ENCODE data around the gene TBX15.

The TBX15 gene

GRCh38 chr1:119027759-119028158 lies 39.6 kb upstream of the TBX15 start:
- H3K9me3 ChIP-seq (replicated peaks; ENCODE audit: insufficient read depth, low read length): no peaks in the 10 kb centered on the region
- no peak overlapping the region for H3K4me3 ChIP-seq (ENCODE audit: low read length)
- H4K20me1 ChIP-seq (ENCODE audit: insufficient read depth, low read length): no peaks in the 10 kb centered on the region
- no peaks in the 10 kb centered on the region for H3K36me3 ChIP-seq (replicated peaks; ENCODE audit: insufficient read depth, low read length)
- H3K27me3 ChIP-seq (replicated peaks; ENCODE audit: insufficient read depth, low read length): no peaks in the 10 kb centered on the region
- TF ChIP-seq EZH2 (optimal IDR thresholded peaks at IDR 0.05; ENCODE audit: low read depth, low read length): no peak
- no peak for TF ChIP-seq CTCF (IDR thresholded peaks at IDR 0.05; ENCODE audit: low read length)
- TF ChIP-seq EZH2phosphoT487 (IDR thresholded peaks at IDR 0.05; ENCODE audit: low read length): no peak
- no peak overlapping the region for H3K4me2 ChIP-seq (ENCODE audit: low read depth, low read length)
- H3K4me1 ChIP-seq (ENCODE audit: low read length): no peaks in the 10 kb centered on the region
- no peaks in the 10 kb centered on the region for H3K79me2 ChIP-seq (ENCODE audit: low read length)
- no peaks in the 10 kb centered on the region for H3F3A ChIP-seq (ENCODE audit: insufficient read depth, low read length)
- no peak overlapping the region for H3K9ac ChIP-seq (ENCODE audit: low read length)
- no peaks in the 10 kb centered on the region for H3K9me2 ChIP-seq (replicated peaks; ENCODE audit: insufficient read depth, low read length)
- H2AFZ ChIP-seq (ENCODE audit: low read length): no peak overlapping the region
- DNase-seq: no peak
- no peak overlapping the region for H3K27ac ChIP-seq (ENCODE audit: low read length)

GRCh38 chr1:119026956-119027355 lies 38.8 kb upstream of the TBX15 start:
- Histone ChIP-seq H3K4me3 (ENCODE audit: low read length) (no peak overlapping the region), H3F3A (ENCODE audit: insufficient read depth, low read length) (no peaks in the 10 kb centered on the region), H3K9me2 (replicated peaks; ENCODE audit: insufficient read depth, low read length) (no peaks in the 10 kb centered on the region), H3K27ac (ENCODE audit: low read length) (no peak overlapping the region), H4K20me1 (ENCODE audit: insufficient read depth, low read length) (no peaks in the 10 kb centered on the region), H3K27me3 (replicated peaks; ENCODE audit: insufficient read depth, low read length) (no peaks in the 10 kb centered on the region), H2AFZ (ENCODE audit: low read length) (no peak overlapping the region), H3K4me2 (ENCODE audit: low read depth, low read length) (no peak overlapping the region), H3K36me3 (replicated peaks; ENCODE audit: insufficient read depth, low read length) (no peaks in the 10 kb centered on the region), H3K79me2 (ENCODE audit: low read length) (no peaks in the 10 kb centered on the region), H3K9ac (ENCODE audit: low read length) (no peak overlapping the region), H3K4me1 (ENCODE audit: low read length) (no peaks in the 10 kb centered on the region), H3K9me3 (replicated peaks; ENCODE audit: insufficient read depth, low read length) (no peaks in the 10 kb centered on the region)
- TF ChIP-seq CTCF (IDR thresholded peaks at IDR 0.05; ENCODE audit: low read length) (no peak), EZH2phosphoT487 (IDR thresholded peaks at IDR 0.05; ENCODE audit: low read length) (no peak), EZH2 (optimal IDR thresholded peaks at IDR 0.05; ENCODE audit: low read depth, low read length) (no peak)
- DNase-seq: no peak

- H3K4me1 ChIP-seq (ENCODE audit: low read length): no peaks in the 10 kb centered on the region
- no peaks in the 10 kb centered on the region for H3K27me3 ChIP-seq (replicated peaks; ENCODE audit: insufficient read depth, low read length)
- H3K79me2 ChIP-seq (ENCODE audit: low read length): no peaks in the 10 kb centered on the region
- no peaks in the 10 kb centered on the region for H3K36me3 ChIP-seq (replicated peaks; ENCODE audit: insufficient read depth, low read length)
- TF ChIP-seq EZH2phosphoT487 (IDR thresholded peaks at IDR 0.05; ENCODE audit: low read length) (no peak), CTCF (IDR thresholded peaks at IDR 0.05; ENCODE audit: low read length) (no peak), EZH2 (optimal IDR thresholded peaks at IDR 0.05; ENCODE audit: low read depth, low read length) (no peak)
- no peak overlapping the region for H3K4me2 ChIP-seq (ENCODE audit: low read depth, low read length)
- H3K9me2 ChIP-seq (replicated peaks; ENCODE audit: insufficient read depth, low read length): no peaks in the 10 kb centered on the region
- H3F3A ChIP-seq (ENCODE audit: insufficient read depth, low read length): no peaks in the 10 kb centered on the region
- DNase-seq: no peak
- no peaks in the 10 kb centered on the region for H3K9me3 ChIP-seq (replicated peaks; ENCODE audit: insufficient read depth, low read length)
- H3K9ac ChIP-seq (ENCODE audit: low read length): no peak overlapping the region
- H4K20me1 ChIP-seq (ENCODE audit: insufficient read depth, low read length): no peaks in the 10 kb centered on the region
- no peak overlapping the region for H2AFZ ChIP-seq (ENCODE audit: low read length)
- H3K27ac ChIP-seq (ENCODE audit: low read length): no peak overlapping the region
- no peak overlapping the region for H3K4me3 ChIP-seq (ENCODE audit: low read length)
Measured at GRCh38 chr1:119015547-119015946, 27.4 kb upstream of the TBX15 start.
